GM23338 (cell line): ENCODE results near the gene FGF8. TPM values are rescaled to one million over a fixed set of nuclear protein-coding genes. Genes with fewer than 3 reads are reported as not detected.

Source experiments
- EZH2 ChIP-seq: fragments of 200-600 bp; sonication (generic); IDR thresholded peaks from one replicate; pipeline ENCODE4 v1.8.0; 2017; ENCODE audit warnings: antibody characterized with exemption, mild to moderate bottlenecking, low read depth; ENCODE audit not compliant: unreplicated experiment
- JUNB ChIP-seq: IDR thresholded peaks from one replicate; pipeline ENCODE4 v1.6.1; 2016; ENCODE audit warnings: antibody characterized with exemption; ENCODE audit not compliant: unreplicated experiment
- NANOG ChIP-seq: IDR thresholded peaks from 2 replicates; pipeline ENCODE4 v1.6.1; 2016; ENCODE audit warnings: antibody characterized with exemption, borderline replicate concordance
- REST ChIP-seq: IDR thresholded peaks from one replicate; pipeline ENCODE4 v1.6.1; 2018; ENCODE audit warnings: antibody characterized with exemption; ENCODE audit not compliant: unreplicated experiment
- ZNF462 ChIP-seq: fragments of 250-450 bp; sonication (Bioruptor Pico); IDR thresholded peaks from 2 replicates; pipeline ENCODE4 v1.5.0; 2020; ENCODE audit warnings: mild to moderate bottlenecking, moderate library complexity
- polyA plus RNA-seq: library from polyadenylated mRNA; unstranded; fragments of >200 nt; fragmentation: Nextera tagmentation; extraction: Ambion mirVana; gene quantifications from 2 replicates; pipeline ENCODE4 v1.2.1, GENCODE V29; 2016
- total RNA-seq: library from RNA; depleted of rRNA; stranded (reverse); fragments of >200 nt; shearing (Covaris generic); gene quantifications from 2 replicates; pipeline ENCODE4 v1.2.3, GENCODE V29; 2014

The FGF8 gene
- total and polyA plus RNA-seq, 2 experiments from 2014 or later: 1.6 to 6.2 TPM

GRCh38 chr10:101781984-101782810, 6.3 kb upstream of the FGF8 start (continued):
- no peak for TF ChIP-seq ZNF462 (CRISPR knock-in tag)
- no peak for TF ChIP-seq NANOG
- no peak for TF ChIP-seq REST
- TF ChIP-seq EZH2: no peak
- TF ChIP-seq JUNB: no peak
